Measurements from ENCODE around the gene CCDC86.

- TF ChIP-seq ATF7 (IDR thresholded peaks at IDR 0.05) (no peak), MAFF (IDR thresholded peaks at IDR 0.05; ENCODE audit: low read length) (no peak), UBTF (IDR thresholded peaks at IDR 0.05; ENCODE audit: borderline replicate concordance in 1 of 2, low read depth in 2 of 2, low read length in 2 of 2) (no peak), ZNF274 (IDR thresholded peaks at IDR 0.05; ENCODE audit: borderline replicate concordance, low read depth, low read length) (no peak)
These were observed 20.3 kb downstream of the CCDC86 start for GRCh38 chr11:60862171-60862570.
